ENCODE results near the gene SBF1. TPM values are rescaled to one million over a fixed set of nuclear protein-coding genes. Genes with fewer than 3 reads are reported as not detected.

Gene SBF1
- total and polyA plus RNA-seq, 2 experiments from 2014 or later: 25.2 to 92.0 TPM

- no peaks in the 10 kb centered on the region; the same call in 1 of the 2 replicates for H3K36me3 ChIP-seq (ENCODE audit: low read depth)
- no peak overlapping the region for H3K4me3 ChIP-seq
- no peaks in the 10 kb centered on the region for H3K27me3 ChIP-seq (replicated peaks; ENCODE audit: insufficient read depth)
- H3K4me1 ChIP-seq (ENCODE audit: insufficient read depth): peaks cover 19% of the 10 kb centered on the region; the same call in 1 of the 2 replicates
- WGBS, 2 experiments (ENCODE audit: low coverage in 1 of 2, low lambda C conversion rate in 2 of 2, missing lambda C conversion rate in 2 of 2): 90 to 91% methylated on average over 18 to 22 of the region's 22 CpGs
- no peak for DNase-seq
- H3F3A ChIP-seq (ENCODE audit: insufficient read depth): no peaks in the 10 kb centered on the region
- no peaks in the 10 kb centered on the region for H3K9me3 ChIP-seq (ENCODE audit: low read depth)
- H3K27ac ChIP-seq: no peak overlapping the region
- H3K9ac ChIP-seq: no peak overlapping the region
- H3K79me2 ChIP-seq (ENCODE audit: insufficient read depth): peaks cover 52% of the 10 kb centered on the region
- no peaks in the 10 kb centered on the region for H3K9me2 ChIP-seq (ENCODE audit: insufficient read depth)
- no peak overlapping the region for H3K4me2 ChIP-seq (ENCODE audit: unreplicated experiment)
- TF ChIP-seq EZH2 (IDR thresholded peaks at IDR 0.05; ENCODE audit: insufficient read depth, poor library complexity, severe bottlenecking): no peak
- TF ChIP-seq EZH2phosphoT487 (IDR thresholded peaks at IDR 0.05; ENCODE audit: insufficient read depth, low read depth): no peak
- no peak overlapping the region for H2AFZ ChIP-seq
- in situ Hi-C loops (cut with MboI): no loop called here
- H4K20me1 ChIP-seq (ENCODE audit: insufficient read depth): no peaks in the 10 kb centered on the region; the same call in 1 of the 2 replicates
These were observed 6.9 kb downstream of the SBF1 start for GRCh38 chr22:50467773-50468440.

DNA sequence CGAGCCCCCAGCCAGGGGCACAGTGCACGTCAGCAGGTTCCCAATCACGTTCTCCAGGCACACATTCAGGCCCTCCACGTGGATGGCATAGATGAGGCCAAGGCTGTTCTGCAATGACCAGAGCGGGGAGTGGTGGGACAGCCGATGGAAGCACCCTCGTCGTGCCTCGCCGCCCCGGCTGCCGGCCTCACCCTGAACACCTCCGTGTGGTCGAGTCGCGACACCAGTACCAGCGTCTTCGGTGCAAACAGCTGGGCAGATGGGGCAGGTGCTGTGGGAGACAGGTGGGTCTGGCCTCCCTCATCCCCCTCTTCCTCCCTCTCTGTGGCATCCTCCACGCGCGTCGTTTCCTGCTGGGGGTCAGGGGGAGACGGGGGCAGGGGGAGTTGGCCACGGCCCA, 7.5 kb downstream of the SBF1 start:
- in situ Hi-C loops (cut with MboI): no loop called here
- Histone ChIP-seq H3F3A (ENCODE audit: insufficient read depth) (no peaks in the 10 kb centered on the region), H3K4me1 (ENCODE audit: insufficient read depth) (peaks cover 16% of the 10 kb centered on the region; the same call in 1 of the 2 replicates), H3K36me3 (ENCODE audit: low read depth) (no peaks in the 10 kb centered on the region; the same call in 1 of the 2 replicates), H3K9me2 (ENCODE audit: insufficient read depth) (no peaks in the 10 kb centered on the region), H3K9me3 (ENCODE audit: low read depth) (no peaks in the 10 kb centered on the region), H4K20me1 (ENCODE audit: insufficient read depth) (no peaks in the 10 kb centered on the region; the same call in 1 of the 2 replicates), H3K79me2 (ENCODE audit: insufficient read depth) (peaks cover 47% of the 10 kb centered on the region), H3K27me3 (replicated peaks; ENCODE audit: insufficient read depth) (no peaks in the 10 kb centered on the region), H3K27ac (no peak overlapping the region), H3K4me2 (ENCODE audit: unreplicated experiment) (no peak overlapping the region), H3K9ac (no peak overlapping the region), H2AFZ (no peak overlapping the region), H3K4me3 (no peak overlapping the region)
- no peak for TF ChIP-seq EZH2phosphoT487 (IDR thresholded peaks at IDR 0.05; ENCODE audit: insufficient read depth, low read depth)
- TF ChIP-seq EZH2 (IDR thresholded peaks at IDR 0.05; ENCODE audit: insufficient read depth, poor library complexity, severe bottlenecking): no peak
- WGBS, 2 experiments (ENCODE audit: low coverage in 1 of 2, low lambda C conversion rate in 2 of 2, missing lambda C conversion rate in 2 of 2): 85 to 89% methylated on average over 21 to 24 of the region's 24 CpGs
- DNase-seq: no peak

GRCh38 chr22:50465066-50465930, 9.5 kb downstream of the SBF1 start:
- Histone ChIP-seq H3K79me2 (ENCODE audit: insufficient read depth) (peaks cover 26% of the 10 kb centered on the region), H3K9ac (no peak overlapping the region), H3K27ac (no peak overlapping the region), H3K36me3 (ENCODE audit: low read depth) (no peaks in the 10 kb centered on the region; the same call in 1 of the 2 replicates), H3K9me2 (ENCODE audit: insufficient read depth) (no peaks in the 10 kb centered on the region), H3F3A (ENCODE audit: insufficient read depth) (no peaks in the 10 kb centered on the region), H3K4me2 (ENCODE audit: unreplicated experiment) (no peak overlapping the region), H2AFZ (no peak overlapping the region), H3K4me3 (no peak overlapping the region), H3K4me1 (ENCODE audit: insufficient read depth) (peaks cover 8% of the 10 kb centered on the region; the same call in 1 of the 2 replicates), H4K20me1 (ENCODE audit: insufficient read depth) (no peaks in the 10 kb centered on the region), H3K27me3 (replicated peaks; ENCODE audit: insufficient read depth) (no peaks in the 10 kb centered on the region), H3K9me3 (ENCODE audit: low read depth) (no peaks in the 10 kb centered on the region)
- 92 to 95% methylated on average over 23 to 30 of the region's 30 CpGs for WGBS, 2 experiments (ENCODE audit: low coverage in 1 of 2, low lambda C conversion rate in 2 of 2, missing lambda C conversion rate in 2 of 2)
- no peak for DNase-seq
- in situ Hi-C loops (cut with MboI): no loop called here
- TF ChIP-seq EZH2 (IDR thresholded peaks at IDR 0.05; ENCODE audit: insufficient read depth, poor library complexity, severe bottlenecking): no peak
- no peak for TF ChIP-seq EZH2phosphoT487 (IDR thresholded peaks at IDR 0.05; ENCODE audit: insufficient read depth, low read depth)

DNA sequence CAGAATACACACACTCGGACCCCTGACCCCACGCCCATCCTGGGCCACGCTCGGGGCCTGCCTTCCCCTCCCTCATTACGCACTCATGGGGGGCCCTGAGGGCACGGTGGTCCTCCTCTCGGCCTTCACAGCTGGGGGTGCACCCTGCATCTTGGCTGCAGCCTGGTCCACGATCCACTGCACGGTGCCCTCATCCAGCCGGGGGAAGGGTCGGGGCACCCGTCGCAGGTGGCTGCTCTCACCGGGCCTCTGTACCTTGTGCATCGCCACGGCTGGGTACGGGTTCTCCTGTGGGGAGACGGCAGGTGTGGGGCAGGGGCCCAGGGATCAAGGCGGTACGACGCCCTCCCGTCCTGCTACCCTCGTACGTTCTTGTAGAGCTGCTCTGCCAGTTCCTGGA, 10.4 kb downstream of the SBF1 start:
- Histone ChIP-seq H3F3A (ENCODE audit: insufficient read depth) (no peaks in the 10 kb centered on the region), H3K4me1 (ENCODE audit: insufficient read depth) (no peaks in the 10 kb centered on the region), H3K27ac (no peak overlapping the region), H3K36me3 (ENCODE audit: low read depth) (no peaks in the 10 kb centered on the region; the same call in 1 of the 2 replicates), H2AFZ (no peak overlapping the region), H3K4me3 (no peak overlapping the region), H3K27me3 (replicated peaks; ENCODE audit: insufficient read depth) (no peaks in the 10 kb centered on the region), H3K79me2 (ENCODE audit: insufficient read depth) (peaks cover 18% of the 10 kb centered on the region), H3K4me2 (ENCODE audit: unreplicated experiment) (no peak overlapping the region), H3K9ac (no peak overlapping the region), H4K20me1 (ENCODE audit: insufficient read depth) (no peaks in the 10 kb centered on the region), H3K9me2 (ENCODE audit: insufficient read depth) (no peaks in the 10 kb centered on the region), H3K9me3 (ENCODE audit: low read depth) (no peaks in the 10 kb centered on the region)
- WGBS, 2 experiments (ENCODE audit: low coverage in 1 of 2, low lambda C conversion rate in 2 of 2, missing lambda C conversion rate in 2 of 2): 91 to 98% methylated on average over 13 to 24 of the region's 24 CpGs
- in situ Hi-C loops (cut with MboI): no loop called here
- no peak for DNase-seq
- TF ChIP-seq EZH2 (IDR thresholded peaks at IDR 0.05; ENCODE audit: insufficient read depth, poor library complexity, severe bottlenecking): no peak
- no peak for TF ChIP-seq EZH2phosphoT487 (IDR thresholded peaks at IDR 0.05; ENCODE audit: insufficient read depth, low read depth)

Measured in GM23248 (cell line).